Lower lobe of right lung (tissue), 2 donors: Measurements from ENCODE around the gene MMP23B. TPM values are rescaled to one million over a fixed set of nuclear protein-coding genes. Genes with fewer than 3 reads are reported as not detected.
A peak's percentile ranks its signal among the peaks of the same experiment; 100 is the strongest.

Experiments used
- ATAC-seq, 2 donors: fragments of 200-7000 bp; cut with Tn5 transposase; one replicate each; pipeline ENCODE4 v1.9.1; 2020 to 2022; ENCODE audit warnings: mild to moderate bottlenecking in 2 of 2, moderate library complexity in 2 of 2
- DNase-seq: peaks from one replicate; pipeline ENCODE4 v3.0.0-alpha.2; 2020
- H3K27ac ChIP-seq: fragments of 200-600 bp; one replicate; pipeline ENCODE4 v1.8.0; 2022
- H3K27me3 ChIP-seq: fragments of 200-600 bp; one replicate; pipeline ENCODE4 v1.8.0; 2022; ENCODE audit warnings: low read depth
- H3K36me3 ChIP-seq: fragments of 200-600 bp; one replicate; pipeline ENCODE4 v1.8.0; 2022; ENCODE audit warnings: mild to moderate bottlenecking
- H3K4me1 ChIP-seq: fragments of 200-600 bp; one replicate; pipeline ENCODE4 v1.8.0; 2022
- H3K4me3 ChIP-seq: fragments of 200-600 bp; one replicate; pipeline ENCODE4 v1.8.0; 2022; ENCODE audit warnings: mild to moderate bottlenecking
- H3K9me3 ChIP-seq: fragments of 200-600 bp; one replicate; pipeline ENCODE4 v1.8.0; 2022
- intact Hi-C: fragments of 100-400 bp; cut with DNase I; formaldehyde crosslinking; loops from one replicate; pipeline ENCODE4 v1.11.0; 2022
- total RNA-seq: library from RNA; stranded (reverse); fragmentation: NEBNext Ultra II Directional; extraction: Animal tissue kit (Norgen Biotek cat#: 25700); gene quantifications from one replicate; pipeline ENCODE4 v1.2.1, GENCODE V29; 2021
- TF ChIP-seq, protein P1 (sequence below): fragments of 200-600 bp; IDR thresholded peaks from one replicate; pipeline ENCODE4 v1.8.0; 2022; ENCODE audit warnings: antibody characterized with exemption, mild to moderate bottlenecking
- donor health status: DM: no; HTN: yes; CAD: no; lungs with severe emphysema.

Gene MMP23B
- total RNA-seq, 1 donor from 2014 or later = 27.2 TPM

DNA sequence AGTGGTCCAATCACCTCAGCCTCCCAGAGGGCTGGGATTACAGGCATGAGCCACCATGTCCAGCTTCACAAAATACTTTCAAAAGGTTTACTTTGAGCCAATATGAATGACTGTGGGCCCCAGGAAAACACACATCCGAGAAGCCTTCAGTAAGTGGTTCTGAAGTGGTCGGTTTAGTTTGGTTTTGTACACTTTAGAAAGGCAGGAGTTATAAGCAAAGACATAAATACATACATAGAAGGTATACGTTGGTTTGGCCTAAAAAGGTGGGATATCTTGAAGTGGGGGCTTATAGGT lies 19.9 kb upstream of the MMP23B start:
- intact Hi-C loops = no loop called here
- peak; percentile 48 for DNase-seq

DNA sequence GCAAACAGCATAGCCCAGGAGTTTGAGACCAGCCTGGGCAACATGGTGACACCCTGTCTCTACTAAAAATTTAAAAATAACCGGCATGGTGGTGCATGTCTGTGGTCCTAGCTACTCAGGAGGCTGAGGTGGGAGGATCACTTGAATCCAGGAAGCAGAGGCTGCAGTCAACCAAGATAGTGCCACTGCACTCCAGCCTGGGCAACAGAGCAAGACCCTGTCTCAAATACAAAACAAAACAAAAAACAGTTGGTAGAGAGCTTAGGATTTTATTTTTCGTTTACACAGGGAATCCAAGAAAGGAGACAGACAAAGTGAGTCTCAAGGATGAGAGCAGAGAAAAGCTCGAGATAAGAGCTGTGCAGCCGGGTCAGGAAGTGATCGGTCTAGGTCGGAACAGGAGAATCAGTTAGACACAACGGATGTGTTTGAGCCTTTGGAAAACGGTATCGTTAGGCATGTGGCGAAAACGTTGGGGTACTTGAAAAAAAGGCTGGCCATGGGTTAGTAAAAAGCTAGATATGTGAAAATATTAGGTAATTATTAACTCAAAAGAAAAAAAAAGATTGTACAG lies 18.4 kb upstream of the MMP23B start:
- DNase-seq (no peak), ATAC-seq (no peak)
- H3K27ac ChIP-seq = peak overlapping the region; percentile 100
- peak overlapping the region; percentile 96 for H3K4me3 ChIP-seq
- peaks cover 49% of the 10 kb centered on the region for H3K4me1 ChIP-seq
- no peaks in the 10 kb centered on the region for H3K27me3 ChIP-seq
- TF ChIP-seq, protein P1, sequence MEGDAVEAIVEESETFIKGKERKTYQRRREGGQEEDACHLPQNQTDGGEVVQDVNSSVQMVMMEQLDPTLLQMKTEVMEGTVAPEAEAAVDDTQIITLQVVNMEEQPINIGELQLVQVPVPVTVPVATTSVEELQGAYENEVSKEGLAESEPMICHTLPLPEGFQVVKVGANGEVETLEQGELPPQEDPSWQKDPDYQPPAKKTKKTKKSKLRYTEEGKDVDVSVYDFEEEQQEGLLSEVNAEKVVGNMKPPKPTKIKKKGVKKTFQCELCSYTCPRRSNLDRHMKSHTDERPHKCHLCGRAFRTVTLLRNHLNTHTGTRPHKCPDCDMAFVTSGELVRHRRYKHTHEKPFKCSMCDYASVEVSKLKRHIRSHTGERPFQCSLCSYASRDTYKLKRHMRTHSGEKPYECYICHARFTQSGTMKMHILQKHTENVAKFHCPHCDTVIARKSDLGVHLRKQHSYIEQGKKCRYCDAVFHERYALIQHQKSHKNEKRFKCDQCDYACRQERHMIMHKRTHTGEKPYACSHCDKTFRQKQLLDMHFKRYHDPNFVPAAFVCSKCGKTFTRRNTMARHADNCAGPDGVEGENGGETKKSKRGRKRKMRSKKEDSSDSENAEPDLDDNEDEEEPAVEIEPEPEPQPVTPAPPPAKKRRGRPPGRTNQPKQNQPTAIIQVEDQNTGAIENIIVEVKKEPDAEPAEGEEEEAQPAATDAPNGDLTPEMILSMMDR = no peak
- intact Hi-C loops = no loop called here
- H3K36me3 ChIP-seq = peaks cover 13% of the 10 kb centered on the region
- H3K9me3 ChIP-seq = no peaks in the 10 kb centered on the region

More for the DNA sequence above, 19.9 kb upstream of the MMP23B start:
- no peaks in the 10 kb centered on the region for H3K36me3 ChIP-seq
- no peaks in the 10 kb centered on the region for H3K9me3 ChIP-seq
- peak overlapping the region; percentile 100 for H3K27ac ChIP-seq
- peaks cover 47% of the 10 kb centered on the region for H3K4me1 ChIP-seq
- H3K4me3 ChIP-seq = peak overlapping the region; percentile 6
- TF ChIP-seq, protein P1 = no peak
- H3K27me3 ChIP-seq = no peaks in the 10 kb centered on the region
- peak; percentile 14 to 53 for ATAC-seq

DNA sequence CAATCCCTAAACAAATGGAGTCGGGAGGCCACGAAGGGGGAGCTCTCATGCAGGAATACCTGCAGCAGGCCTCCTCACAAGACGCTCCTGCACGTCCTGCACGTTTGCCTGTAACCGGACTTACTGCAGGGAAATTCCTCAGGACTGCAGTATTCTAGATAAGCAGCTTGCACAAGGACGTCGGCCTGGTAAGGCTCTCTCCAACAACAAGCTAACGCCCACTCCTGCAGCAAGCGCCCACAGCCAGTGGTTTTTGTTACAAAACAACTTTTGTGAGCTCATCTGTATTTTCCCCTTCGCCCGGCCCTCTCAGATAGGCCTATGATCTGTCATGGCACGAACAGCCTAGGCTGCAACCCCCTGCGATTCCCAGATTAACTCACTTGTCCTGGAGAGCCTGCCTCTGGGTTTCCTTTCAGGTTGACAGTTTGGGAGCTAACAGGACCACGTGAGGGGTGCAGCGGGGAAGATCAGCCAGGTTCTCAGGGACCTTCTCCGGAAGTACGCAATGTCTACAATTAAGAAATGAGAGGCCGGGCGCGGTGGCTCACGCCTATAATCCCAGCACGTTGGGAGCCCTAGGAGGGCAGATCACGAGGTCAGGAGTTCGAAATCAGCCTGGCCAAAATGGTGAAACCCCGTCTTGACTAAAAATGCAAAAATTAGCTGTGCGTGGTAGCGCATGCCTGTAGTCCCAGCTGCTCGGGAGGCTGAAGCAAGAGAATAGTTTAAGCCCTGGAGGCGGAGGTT lies 17.6 kb upstream of the MMP23B start:
- TF ChIP-seq, protein P1 = no peak
- DNase-seq (peak; percentile 80), ATAC-seq (peak; percentile 10 to 15)
- Histone ChIP-seq H3K27me3 (no peaks in the 10 kb centered on the region), H3K4me3 (peak overlapping the region; percentile 96), H3K4me1 (peaks cover 49% of the 10 kb centered on the region), H3K36me3 (peaks cover 14% of the 10 kb centered on the region), H3K9me3 (no peaks in the 10 kb centered on the region), H3K27ac (peak overlapping the region; percentile 100)
- intact Hi-C loops = no loop called here

DNA sequence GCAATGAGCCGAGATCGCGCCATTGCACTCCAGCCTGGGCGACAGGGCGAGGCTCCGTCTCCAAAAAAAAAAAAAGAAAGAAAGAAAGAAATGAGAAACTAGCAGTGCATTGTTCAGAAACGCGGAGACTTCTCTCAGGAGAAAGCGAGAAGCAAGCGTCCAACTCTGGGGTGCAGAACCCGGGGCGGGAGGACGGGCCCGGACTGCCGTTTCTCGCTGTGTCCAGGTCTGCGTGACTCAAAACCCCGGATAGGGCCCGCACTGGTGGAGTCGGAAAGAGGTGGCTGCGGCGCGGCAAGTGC lies 17.1 kb upstream of the MMP23B start:
- TF ChIP-seq, protein P1 = no peak
- ATAC-seq (no peak), DNase-seq (no peak)
- Histone ChIP-seq H3K9me3 (no peaks in the 10 kb centered on the region), H3K4me1 (peaks cover 44% of the 10 kb centered on the region), H3K4me3 (peak overlapping the region; percentile 96), H3K36me3 (peaks cover 14% of the 10 kb centered on the region), H3K27ac (peak overlapping the region; percentile 100), H3K27me3 (no peaks in the 10 kb centered on the region)
- intact Hi-C loops = no loop called here

DNA sequence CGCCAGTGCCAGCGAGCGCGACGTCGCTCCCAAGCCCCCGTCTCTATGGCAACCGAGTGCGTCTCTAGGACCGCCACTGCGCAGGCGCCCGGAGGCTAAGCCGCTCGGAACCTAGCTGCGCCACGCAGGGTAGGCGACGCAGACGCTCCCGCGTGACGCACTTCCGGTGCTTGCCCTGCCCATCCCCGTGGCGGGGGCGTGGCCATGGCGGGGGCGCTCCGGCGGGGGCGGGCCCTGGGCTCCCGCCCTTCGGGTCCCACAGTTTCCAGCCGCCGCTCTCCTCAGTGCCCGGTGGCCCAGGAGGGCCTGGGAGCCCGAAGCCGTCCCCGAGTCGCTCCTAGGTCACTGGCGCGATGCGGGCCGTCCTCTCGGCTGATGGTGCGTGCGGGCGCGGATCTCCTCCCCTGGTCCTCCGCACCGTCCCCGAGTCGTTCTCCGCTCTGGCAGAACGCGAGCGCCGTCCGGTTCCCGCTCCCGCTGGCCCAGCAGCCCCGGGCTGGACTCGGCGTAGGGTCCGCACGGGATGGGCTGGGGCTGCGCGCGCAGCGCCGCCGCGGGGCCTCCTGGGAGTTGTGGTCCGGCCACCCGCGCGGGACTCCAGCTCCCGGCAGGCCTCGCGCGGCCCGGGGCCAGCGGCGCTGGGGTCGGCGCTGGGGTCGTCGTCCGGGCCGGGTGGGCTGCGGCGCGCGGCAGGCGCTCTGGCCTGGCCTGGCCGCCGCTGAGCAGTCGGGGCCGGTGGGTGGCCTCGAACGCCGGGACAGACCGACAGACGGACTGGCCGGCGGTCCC lies 16.5 kb upstream of the MMP23B start, which contains the start of gene MIB2:
Gene MIB2 (plus strand): TSS at position 245 of the 789 bp plus-strand sequence. CDS start 7,953 bp downstream, outside the sequence.
- no peaks in the 10 kb centered on the region for H3K27me3 ChIP-seq
- peak within 1 kb of the TSS; percentile 100 for H3K27ac ChIP-seq
- TF ChIP-seq, protein P1 = no peak
- no peaks in the 10 kb centered on the region for H3K9me3 ChIP-seq
- intact Hi-C loops = no loop called here
- peaks cover 41% of the 10 kb centered on the region for H3K4me1 ChIP-seq
- peaks cover 14% of the 10 kb centered on the region for H3K36me3 ChIP-seq
- H3K4me3 ChIP-seq = peak within 1 kb of the TSS; percentile 96
- DNase-seq (peak; percentile 98), ATAC-seq (peak; percentile 93 to 96)
